ENCODE data around the gene CCDC185.

CCDC185 gene

GRCh38 chr1:223426936-223427335 is 33.7 kb downstream of the CCDC185 start:
- FAIRE-seq (no peak), DNase-seq (ENCODE audit: insufficient read length, low spot score) (no peak)

DNA sequence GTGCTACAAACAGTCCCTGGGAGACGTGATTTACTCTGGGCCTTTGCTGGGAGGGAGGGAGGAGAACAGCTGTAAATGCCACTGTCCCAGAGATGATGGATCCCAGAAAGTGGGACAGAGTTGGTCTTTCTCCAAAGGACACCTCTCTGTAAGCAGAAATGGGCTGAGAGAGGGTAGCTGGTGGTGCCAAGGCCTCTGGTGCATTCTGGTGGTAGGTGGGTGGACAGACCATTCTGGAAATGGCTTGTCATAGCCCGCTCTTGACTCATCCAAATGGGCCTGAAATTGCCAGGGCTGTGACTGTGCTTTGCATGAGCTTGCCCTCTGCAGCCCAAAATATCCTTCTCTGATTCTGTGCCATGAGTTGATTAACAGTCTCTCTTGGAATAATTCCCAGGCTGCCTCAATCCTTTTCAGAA is 36.1 kb downstream of the CCDC185 start:
- FAIRE-seq (no peak), DNase-seq (ENCODE audit: insufficient read length, low spot score) (no peak)

DNA sequence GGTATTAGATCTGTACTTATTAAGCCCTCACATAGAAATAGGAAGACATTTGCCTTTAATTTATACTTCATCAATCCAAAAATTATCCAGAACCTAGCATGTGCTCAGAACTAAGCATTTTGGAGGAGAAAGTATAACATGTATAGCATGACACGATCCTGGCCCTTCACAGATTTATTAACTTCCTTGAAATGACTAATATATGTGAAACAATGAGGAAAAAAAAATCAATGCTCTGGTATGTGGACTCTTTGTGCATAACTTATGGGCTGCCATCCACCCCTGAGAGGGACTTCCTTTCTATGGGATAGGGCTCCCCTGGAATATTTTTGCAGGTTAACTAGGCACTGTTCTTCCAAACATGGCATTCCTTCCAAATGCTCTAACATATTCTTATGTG is 36.6 kb downstream of the CCDC185 start:
- FAIRE-seq (no peak), DNase-seq (ENCODE audit: insufficient read length, low spot score) (no peak)

- DNase-seq (ENCODE audit: insufficient read length, low spot score) = no peak
- FAIRE-seq = no peak
Measured at GRCh38 chr1:223430236-223430635, 37.0 kb downstream of the CCDC185 start.

GRCh38 chr1:223437151-223437550 is 43.9 kb downstream of the CCDC185 start:
- DNase-seq (ENCODE audit: insufficient read length, low spot score) = no peak
- FAIRE-seq = no peak

DNA sequence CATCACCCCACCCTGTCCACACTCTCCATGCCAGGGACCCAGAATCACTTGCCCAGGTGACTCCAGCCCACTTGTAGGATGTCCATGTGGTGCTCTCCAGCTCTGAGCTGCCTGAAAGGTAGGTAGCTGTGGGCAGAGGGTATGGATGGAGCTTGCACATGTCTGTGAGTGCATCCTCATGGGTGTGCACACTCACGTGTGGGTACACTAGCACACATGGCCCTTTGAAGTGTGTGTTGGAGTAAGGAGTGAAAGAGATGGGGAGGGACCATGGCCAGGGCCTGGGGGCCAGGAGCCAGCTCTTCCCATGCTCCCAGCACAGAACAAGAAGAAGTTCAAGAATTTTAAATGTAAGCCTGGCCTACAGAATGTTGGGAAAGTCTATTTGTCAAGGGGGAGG is 50.2 kb downstream of the CCDC185 start:
- FAIRE-seq (no peak), DNase-seq (ENCODE audit: insufficient read length, low spot score) (no peak)

- FAIRE-seq = no peak
- DNase-seq (ENCODE audit: insufficient read length, low spot score) = no peak
Measured at GRCh38 chr1:223444411-223444810, 51.2 kb downstream of the CCDC185 start.

All from HTR-8/SVneo (cell line).